ENCODE data around the gene FAM76A.

DNA sequence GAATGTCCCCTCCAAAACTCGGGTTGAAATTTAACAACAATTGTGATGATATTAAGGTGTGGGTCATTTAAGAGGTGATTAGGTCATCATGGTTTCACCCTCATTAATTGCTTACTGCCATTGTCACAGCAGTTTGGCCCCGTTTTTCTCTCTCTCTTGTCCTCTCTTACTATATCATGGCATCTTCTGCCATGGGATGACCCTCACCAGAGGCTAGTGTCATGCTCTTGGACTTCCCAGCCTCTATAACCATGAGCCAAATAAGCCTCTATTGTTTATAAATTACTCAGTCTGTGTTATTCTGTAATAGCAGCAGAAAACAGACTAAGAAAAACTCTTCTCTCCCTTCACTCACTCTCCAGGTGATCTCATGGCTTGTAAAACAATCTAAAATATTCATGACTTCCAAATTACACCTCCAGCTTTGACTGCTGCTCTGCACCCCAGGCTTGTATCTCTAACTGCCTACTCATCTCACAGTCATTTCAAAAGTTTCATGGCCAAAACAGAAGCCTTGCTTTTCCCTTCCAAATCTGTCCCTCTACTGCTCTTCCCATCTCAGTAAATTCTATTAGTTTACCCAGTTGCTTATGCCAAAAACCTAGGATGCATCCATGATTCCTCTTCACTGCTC is 9.4 kb upstream of the FAM76A start:
- TF ChIP-seq POLR2A (IDR thresholded peaks at IDR 0.05) = no peak
- TF ChIP-seq, protein P1, sequence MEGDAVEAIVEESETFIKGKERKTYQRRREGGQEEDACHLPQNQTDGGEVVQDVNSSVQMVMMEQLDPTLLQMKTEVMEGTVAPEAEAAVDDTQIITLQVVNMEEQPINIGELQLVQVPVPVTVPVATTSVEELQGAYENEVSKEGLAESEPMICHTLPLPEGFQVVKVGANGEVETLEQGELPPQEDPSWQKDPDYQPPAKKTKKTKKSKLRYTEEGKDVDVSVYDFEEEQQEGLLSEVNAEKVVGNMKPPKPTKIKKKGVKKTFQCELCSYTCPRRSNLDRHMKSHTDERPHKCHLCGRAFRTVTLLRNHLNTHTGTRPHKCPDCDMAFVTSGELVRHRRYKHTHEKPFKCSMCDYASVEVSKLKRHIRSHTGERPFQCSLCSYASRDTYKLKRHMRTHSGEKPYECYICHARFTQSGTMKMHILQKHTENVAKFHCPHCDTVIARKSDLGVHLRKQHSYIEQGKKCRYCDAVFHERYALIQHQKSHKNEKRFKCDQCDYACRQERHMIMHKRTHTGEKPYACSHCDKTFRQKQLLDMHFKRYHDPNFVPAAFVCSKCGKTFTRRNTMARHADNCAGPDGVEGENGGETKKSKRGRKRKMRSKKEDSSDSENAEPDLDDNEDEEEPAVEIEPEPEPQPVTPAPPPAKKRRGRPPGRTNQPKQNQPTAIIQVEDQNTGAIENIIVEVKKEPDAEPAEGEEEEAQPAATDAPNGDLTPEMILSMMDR (IDR thresholded peaks at IDR 0.05) = no peak

Measured in esophagus squamous epithelium (tissue), 4 donors.